ENCODE results near the gene DOCK10. TPM values are rescaled to one million over a fixed set of nuclear protein-coding genes. Genes with fewer than 3 reads are reported as not detected.

DOCK10 gene
- total and polyA plus RNA-seq, 2 experiments from 2014 or later, result 1.1 to 3.2 TPM

DNA sequence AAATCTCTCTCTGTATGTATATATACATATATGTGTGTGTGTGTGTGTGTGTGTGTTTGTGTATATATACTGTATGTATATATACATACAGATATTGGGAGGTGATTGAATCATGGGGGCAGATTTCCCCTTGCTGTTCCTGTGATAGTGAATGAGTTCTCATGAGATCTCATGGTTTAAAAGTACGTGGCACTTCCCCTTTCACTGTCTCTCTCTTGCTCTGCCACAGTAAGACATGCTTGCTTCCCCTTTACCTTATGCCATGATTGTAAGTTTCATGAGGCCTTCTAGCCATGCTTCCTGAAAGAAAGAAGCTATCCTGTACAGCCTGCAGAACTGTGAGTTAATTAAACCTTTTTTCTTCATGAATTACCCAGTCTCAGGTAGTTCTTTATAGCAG is 307.3 kb downstream of the DOCK10 start:
- WGBS (ENCODE audit: low lambda C conversion rate, missing lambda C conversion rate), result 95% methylated on average over 1 of the region's 1 CpG

DNA sequence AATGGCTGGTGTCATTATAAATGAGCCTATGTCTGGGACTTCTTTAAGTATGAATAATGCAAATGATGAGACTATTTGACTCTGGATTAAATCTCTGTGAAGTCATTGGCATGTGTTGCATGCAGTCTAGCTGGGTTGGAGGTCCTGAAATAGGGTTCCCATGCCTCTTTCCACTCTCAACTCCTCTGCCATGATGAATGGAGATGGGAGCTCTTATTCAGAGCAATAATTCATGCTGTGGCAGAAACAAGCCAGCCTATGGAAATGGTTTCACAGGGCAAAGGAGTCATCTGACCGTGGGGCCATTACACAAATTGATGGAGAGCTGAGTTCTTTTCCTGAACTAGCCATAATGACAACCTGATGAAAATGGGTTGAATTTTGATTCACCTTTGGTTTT is 310.6 kb downstream of the DOCK10 start:
- no peaks in the 10 kb centered on the region for H3K36me3 ChIP-seq (replicated peaks; ENCODE audit: insufficient read depth, low read depth)
- no peak overlapping the region for H3K27ac ChIP-seq
- 80% methylated on average over 1 of the region's 1 CpG for WGBS (ENCODE audit: low lambda C conversion rate, missing lambda C conversion rate)
- no peaks in the 10 kb centered on the region for H4K20me1 ChIP-seq (ENCODE audit: insufficient read depth, poor library complexity, severe bottlenecking)
- no peaks in the 10 kb centered on the region for H3K9me2 ChIP-seq (replicated peaks; ENCODE audit: insufficient read depth)
- H3K27me3 ChIP-seq, result no peaks in the 10 kb centered on the region
- no peaks in the 10 kb centered on the region for H3K4me1 ChIP-seq (ENCODE audit: insufficient read depth)
- H2AFZ ChIP-seq, result no peak overlapping the region
- no peak overlapping the region for H3K4me3 ChIP-seq
- TF ChIP-seq, protein P1, sequence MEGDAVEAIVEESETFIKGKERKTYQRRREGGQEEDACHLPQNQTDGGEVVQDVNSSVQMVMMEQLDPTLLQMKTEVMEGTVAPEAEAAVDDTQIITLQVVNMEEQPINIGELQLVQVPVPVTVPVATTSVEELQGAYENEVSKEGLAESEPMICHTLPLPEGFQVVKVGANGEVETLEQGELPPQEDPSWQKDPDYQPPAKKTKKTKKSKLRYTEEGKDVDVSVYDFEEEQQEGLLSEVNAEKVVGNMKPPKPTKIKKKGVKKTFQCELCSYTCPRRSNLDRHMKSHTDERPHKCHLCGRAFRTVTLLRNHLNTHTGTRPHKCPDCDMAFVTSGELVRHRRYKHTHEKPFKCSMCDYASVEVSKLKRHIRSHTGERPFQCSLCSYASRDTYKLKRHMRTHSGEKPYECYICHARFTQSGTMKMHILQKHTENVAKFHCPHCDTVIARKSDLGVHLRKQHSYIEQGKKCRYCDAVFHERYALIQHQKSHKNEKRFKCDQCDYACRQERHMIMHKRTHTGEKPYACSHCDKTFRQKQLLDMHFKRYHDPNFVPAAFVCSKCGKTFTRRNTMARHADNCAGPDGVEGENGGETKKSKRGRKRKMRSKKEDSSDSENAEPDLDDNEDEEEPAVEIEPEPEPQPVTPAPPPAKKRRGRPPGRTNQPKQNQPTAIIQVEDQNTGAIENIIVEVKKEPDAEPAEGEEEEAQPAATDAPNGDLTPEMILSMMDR (IDR thresholded peaks at IDR 0.05; ENCODE audit: poor library complexity), result no peak
- TF ChIP-seq EZH2phosphoT487 (IDR thresholded peaks at IDR 0.05; ENCODE audit: low read depth, severe bottlenecking, unreplicated experiment) (no peak), EZH2 (IDR thresholded peaks at IDR 0.05; ENCODE audit: borderline replicate concordance) (no peak)
- no peaks in the 10 kb centered on the region for H3K79me2 ChIP-seq
- H3K4me2 ChIP-seq, result no peak overlapping the region
- no peaks in the 10 kb centered on the region for H3K9me3 ChIP-seq (ENCODE audit: low read depth)
- no peak for DNase-seq (ENCODE audit: low spot score)

More for the DNA sequence above, 307.3 kb downstream of the DOCK10 start:
- Histone ChIP-seq H4K20me1 (ENCODE audit: insufficient read depth, poor library complexity, severe bottlenecking) (no peaks in the 10 kb centered on the region), H3K36me3 (replicated peaks; ENCODE audit: insufficient read depth, low read depth) (no peaks in the 10 kb centered on the region), H3K4me1 (ENCODE audit: insufficient read depth) (no peaks in the 10 kb centered on the region), H3K4me2 (no peak overlapping the region), H3K9me3 (ENCODE audit: low read depth) (no peaks in the 10 kb centered on the region), H3K9me2 (replicated peaks; ENCODE audit: insufficient read depth) (no peaks in the 10 kb centered on the region), H3K4me3 (no peak overlapping the region), H3K27ac (no peak overlapping the region), H3K79me2 (no peaks in the 10 kb centered on the region), H3K27me3 (no peaks in the 10 kb centered on the region), H2AFZ (no peak overlapping the region)
- no peak for DNase-seq (ENCODE audit: low spot score)
- no peak for TF ChIP-seq EZH2 (IDR thresholded peaks at IDR 0.05; ENCODE audit: borderline replicate concordance)
- TF ChIP-seq EZH2phosphoT487 (IDR thresholded peaks at IDR 0.05; ENCODE audit: low read depth, severe bottlenecking, unreplicated experiment), result no peak
- TF ChIP-seq, protein P1 (IDR thresholded peaks at IDR 0.05; ENCODE audit: poor library complexity), result no peak

DNA sequence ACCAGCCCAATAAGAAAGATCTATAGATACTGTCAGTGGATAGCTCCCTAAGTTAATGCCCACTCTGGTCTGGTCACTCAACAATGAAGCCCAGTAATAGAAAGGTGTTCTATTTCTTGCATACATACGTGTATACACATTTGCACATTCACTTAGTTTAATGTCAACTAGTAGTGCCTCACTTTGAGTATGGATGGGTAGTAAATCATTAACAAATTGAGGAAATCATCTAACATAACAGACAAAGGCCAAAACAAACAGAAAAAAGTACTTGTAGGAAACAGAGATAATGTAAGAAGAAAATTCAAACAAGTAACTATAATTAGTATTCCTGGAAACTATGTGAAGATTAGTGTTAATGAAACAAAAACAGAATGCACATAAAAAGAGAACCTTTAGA is 312.8 kb downstream of the DOCK10 start:
- Histone ChIP-seq H3K36me3 (replicated peaks; ENCODE audit: insufficient read depth, low read depth) (no peaks in the 10 kb centered on the region), H4K20me1 (ENCODE audit: insufficient read depth, poor library complexity, severe bottlenecking) (no peaks in the 10 kb centered on the region), H3K9me3 (ENCODE audit: low read depth) (no peaks in the 10 kb centered on the region), H3K27me3 (no peaks in the 10 kb centered on the region), H3K9me2 (replicated peaks; ENCODE audit: insufficient read depth) (no peaks in the 10 kb centered on the region), H3K79me2 (no peaks in the 10 kb centered on the region), H3K4me2 (no peak overlapping the region), H3K4me1 (ENCODE audit: insufficient read depth) (no peaks in the 10 kb centered on the region), H3K4me3 (no peak overlapping the region), H2AFZ (no peak overlapping the region), H3K27ac (no peak overlapping the region)
- WGBS (ENCODE audit: low lambda C conversion rate, missing lambda C conversion rate), result 70% methylated on average over 1 of the region's 1 CpG
- DNase-seq (ENCODE audit: low spot score), result no peak
- no peak for TF ChIP-seq EZH2phosphoT487 (IDR thresholded peaks at IDR 0.05; ENCODE audit: low read depth, severe bottlenecking, unreplicated experiment)
- no peak for TF ChIP-seq EZH2 (IDR thresholded peaks at IDR 0.05; ENCODE audit: borderline replicate concordance)
- TF ChIP-seq, protein P1 (IDR thresholded peaks at IDR 0.05; ENCODE audit: poor library complexity), result no peak

DNA sequence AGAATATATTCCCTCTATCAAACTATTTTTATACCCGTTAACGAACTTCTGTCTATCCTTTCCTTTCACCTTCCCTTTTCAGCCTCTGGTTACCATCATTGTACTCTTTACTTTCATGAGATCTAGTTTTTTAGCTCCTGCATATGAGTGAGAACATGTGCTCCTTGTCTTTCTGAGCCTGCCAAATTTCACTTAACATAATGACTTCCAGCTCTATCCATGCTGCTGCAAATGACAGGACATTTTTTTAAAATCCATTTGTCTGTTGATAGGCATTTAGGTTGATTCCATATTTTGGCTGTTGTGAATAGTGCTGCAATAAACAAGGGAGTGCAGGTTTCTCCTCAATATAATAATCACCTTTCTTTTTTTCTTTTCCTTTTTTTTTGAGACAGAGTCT is 317.9 kb downstream of the DOCK10 start:
- H3K4me1 ChIP-seq (ENCODE audit: insufficient read depth), result no peaks in the 10 kb centered on the region
- no peaks in the 10 kb centered on the region for H3K9me2 ChIP-seq (replicated peaks; ENCODE audit: insufficient read depth)
- H2AFZ ChIP-seq, result no peak overlapping the region
- no peaks in the 10 kb centered on the region for H3K79me2 ChIP-seq
- TF ChIP-seq, protein P1 (IDR thresholded peaks at IDR 0.05; ENCODE audit: poor library complexity), result no peak
- no peak overlapping the region for H3K4me2 ChIP-seq
- H3K4me3 ChIP-seq, result no peak overlapping the region
- no peak for DNase-seq (ENCODE audit: low spot score)
- H3K27ac ChIP-seq, result no peak overlapping the region
- no peaks in the 10 kb centered on the region for H3K36me3 ChIP-seq (replicated peaks; ENCODE audit: insufficient read depth, low read depth)
- H4K20me1 ChIP-seq (ENCODE audit: insufficient read depth, poor library complexity, severe bottlenecking), result no peaks in the 10 kb centered on the region
- no peaks in the 10 kb centered on the region for H3K27me3 ChIP-seq
- WGBS (ENCODE audit: low lambda C conversion rate, missing lambda C conversion rate), result 89% methylated on average over 2 of the region's 2 CpGs
- no peaks in the 10 kb centered on the region for H3K9me3 ChIP-seq (ENCODE audit: low read depth)
